ENCODE measurements around the gene OSBPL7. TPM values are rescaled to one million over a fixed set of nuclear protein-coding genes. Genes with fewer than 3 reads are reported as not detected.

Gene OSBPL7
- total and polyA plus RNA-seq, 9 donors, result 6.1 to 18.0 (median 12.3) TPM

DNA sequence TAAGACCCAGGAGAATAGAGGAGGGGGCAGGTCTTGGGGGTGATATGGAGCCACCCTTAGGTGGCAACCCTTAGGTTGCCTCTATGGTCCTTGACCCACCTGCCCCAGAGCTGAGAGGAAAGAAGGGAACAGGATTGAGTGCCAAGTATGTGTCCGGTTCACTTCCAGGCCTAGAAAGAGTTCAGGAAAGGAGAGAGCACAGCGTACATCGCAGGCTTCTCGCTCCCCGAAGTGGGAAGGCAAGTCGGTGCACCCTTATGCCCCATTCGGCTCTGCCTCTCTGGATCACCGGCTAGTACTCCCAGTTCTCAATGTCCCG, 28.7 kb upstream of the OSBPL7 start:
- DNase-seq, result no peak
- Histone ChIP-seq H3K4me3 (no peak overlapping the region), H3K27ac (no peak overlapping the region), H3K27me3 (no peaks in the 10 kb centered on the region), H3K9me3 (no peaks in the 10 kb centered on the region), H3K4me1 (ENCODE audit: insufficient read depth) (peaks cover 2% of the 10 kb centered on the region), H3K36me3 (no peaks in the 10 kb centered on the region)
- no peak for TF ChIP-seq POLR2A (IDR thresholded peaks at IDR 0.05)
- no peak for TF ChIP-seq EP300 (IDR thresholded peaks at IDR 0.05)
- TF ChIP-seq, protein P1, sequence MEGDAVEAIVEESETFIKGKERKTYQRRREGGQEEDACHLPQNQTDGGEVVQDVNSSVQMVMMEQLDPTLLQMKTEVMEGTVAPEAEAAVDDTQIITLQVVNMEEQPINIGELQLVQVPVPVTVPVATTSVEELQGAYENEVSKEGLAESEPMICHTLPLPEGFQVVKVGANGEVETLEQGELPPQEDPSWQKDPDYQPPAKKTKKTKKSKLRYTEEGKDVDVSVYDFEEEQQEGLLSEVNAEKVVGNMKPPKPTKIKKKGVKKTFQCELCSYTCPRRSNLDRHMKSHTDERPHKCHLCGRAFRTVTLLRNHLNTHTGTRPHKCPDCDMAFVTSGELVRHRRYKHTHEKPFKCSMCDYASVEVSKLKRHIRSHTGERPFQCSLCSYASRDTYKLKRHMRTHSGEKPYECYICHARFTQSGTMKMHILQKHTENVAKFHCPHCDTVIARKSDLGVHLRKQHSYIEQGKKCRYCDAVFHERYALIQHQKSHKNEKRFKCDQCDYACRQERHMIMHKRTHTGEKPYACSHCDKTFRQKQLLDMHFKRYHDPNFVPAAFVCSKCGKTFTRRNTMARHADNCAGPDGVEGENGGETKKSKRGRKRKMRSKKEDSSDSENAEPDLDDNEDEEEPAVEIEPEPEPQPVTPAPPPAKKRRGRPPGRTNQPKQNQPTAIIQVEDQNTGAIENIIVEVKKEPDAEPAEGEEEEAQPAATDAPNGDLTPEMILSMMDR (IDR thresholded peaks at IDR 0.05), result no peak
- intact Hi-C loops (cut with DNase I), result no loop called here
- 58 to 63% (median 59%) methylated on average over 9 of the region's 9 CpGs for WGBS, 3 donors

DNA sequence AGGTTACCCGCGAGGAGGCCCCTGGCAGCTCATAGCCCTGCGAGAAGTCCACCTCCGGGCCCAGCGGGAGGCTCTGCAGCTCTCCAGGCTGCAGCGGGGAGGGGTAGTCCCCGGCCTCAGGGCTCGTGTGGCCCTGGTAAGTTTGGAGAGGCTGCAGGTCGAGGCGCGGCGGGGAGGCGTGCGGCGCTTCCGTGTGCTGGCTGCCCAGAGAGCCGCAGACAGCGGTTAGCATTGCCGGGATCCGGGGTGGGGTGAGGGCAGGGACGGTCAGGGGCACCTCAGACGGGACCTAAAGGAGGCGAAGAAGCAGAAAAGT, 26.6 kb upstream of the OSBPL7 start:
- Histone ChIP-seq H3K27me3 (no peaks in the 10 kb centered on the region), H3K4me1 (ENCODE audit: insufficient read depth) (peaks cover 2% of the 10 kb centered on the region), H3K9me3 (no peaks in the 10 kb centered on the region), H3K36me3 (no peaks in the 10 kb centered on the region), H3K27ac (no peak overlapping the region), H3K4me3 (no peak overlapping the region)
- no peak for TF ChIP-seq EP300 (IDR thresholded peaks at IDR 0.05)
- intact Hi-C loops (cut with DNase I), result loop anchor here in 1 of 4 donors (5.0 to 10.0 kb wide), 2 partner anchors 34 to 107 kb away; partner anchors contain the start of gene PRR15L
- whole genome bisulfite sequencing, 3 donors, result 73 to 84% (median 73%) methylated on average over 23 of the region's 23 CpGs
- DNase-seq, result no peak

DNA sequence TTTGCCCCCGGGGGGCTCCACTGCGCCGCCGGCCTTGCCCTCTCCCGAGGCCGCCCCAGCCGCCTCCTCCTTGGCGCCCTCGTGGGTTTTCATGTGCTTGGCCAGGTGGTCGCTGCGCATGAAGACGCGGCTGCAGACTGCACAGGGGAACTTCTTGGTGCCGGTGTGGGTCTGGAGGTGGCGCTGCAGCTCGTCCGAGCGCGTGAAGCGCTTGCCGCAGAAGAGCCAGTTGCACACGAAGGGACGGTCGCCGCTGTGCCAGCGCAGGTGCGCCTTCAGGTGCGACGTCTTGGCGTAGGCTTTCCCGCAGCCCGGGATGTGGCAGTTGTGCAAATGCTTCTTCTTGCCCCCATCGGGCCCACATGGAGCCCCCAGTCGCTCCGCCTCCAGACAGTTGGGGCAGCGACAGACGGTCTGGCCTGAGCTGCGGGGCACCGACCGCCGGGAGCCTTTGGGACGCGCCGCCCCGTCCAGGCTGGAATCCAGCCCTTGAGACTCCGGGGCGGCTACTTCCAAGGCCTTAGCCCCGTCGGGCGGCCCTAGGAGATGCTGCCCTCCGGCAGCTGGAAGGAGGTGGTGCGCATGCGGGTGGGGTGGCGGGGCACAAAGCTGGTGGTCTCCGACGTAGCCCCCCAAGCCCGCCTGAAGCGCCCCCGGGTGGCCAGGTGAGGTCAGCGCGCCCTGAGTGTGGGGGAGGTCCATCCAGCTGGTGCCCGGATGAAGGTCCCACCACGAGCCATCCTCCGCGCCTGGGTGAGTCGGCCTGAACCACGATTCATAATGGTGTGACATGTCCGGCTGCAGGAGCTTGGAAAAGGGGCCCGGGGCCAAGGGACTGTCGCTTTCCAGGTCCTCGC, 26.0 kb upstream of the OSBPL7 start:
- H3K4me3 ChIP-seq, result no peak overlapping the region
- H3K4me1 ChIP-seq (ENCODE audit: insufficient read depth), result peaks cover 2% of the 10 kb centered on the region
- H3K9me3 ChIP-seq, result no peaks in the 10 kb centered on the region
- H3K27me3 ChIP-seq, result no peaks in the 10 kb centered on the region
- WGBS, 3 donors, result 47 to 73% (median 55%) methylated on average over 57 to 71 of the region's 71 CpGs
- intact Hi-C loops (cut with DNase I), result loop anchor here in 2 of 4 donors (2.0 to 10.0 kb wide), 3 partner anchors 35 to 107 kb away; partner anchors contain the start of gene PRR15L (in 1 of the 2)
- TF ChIP-seq POLR2A (IDR thresholded peaks at IDR 0.05), result no peak
- H3K36me3 ChIP-seq, result no peaks in the 10 kb centered on the region
- DNase-seq, result no peak
- no peak overlapping the region for H3K27ac ChIP-seq

DNA sequence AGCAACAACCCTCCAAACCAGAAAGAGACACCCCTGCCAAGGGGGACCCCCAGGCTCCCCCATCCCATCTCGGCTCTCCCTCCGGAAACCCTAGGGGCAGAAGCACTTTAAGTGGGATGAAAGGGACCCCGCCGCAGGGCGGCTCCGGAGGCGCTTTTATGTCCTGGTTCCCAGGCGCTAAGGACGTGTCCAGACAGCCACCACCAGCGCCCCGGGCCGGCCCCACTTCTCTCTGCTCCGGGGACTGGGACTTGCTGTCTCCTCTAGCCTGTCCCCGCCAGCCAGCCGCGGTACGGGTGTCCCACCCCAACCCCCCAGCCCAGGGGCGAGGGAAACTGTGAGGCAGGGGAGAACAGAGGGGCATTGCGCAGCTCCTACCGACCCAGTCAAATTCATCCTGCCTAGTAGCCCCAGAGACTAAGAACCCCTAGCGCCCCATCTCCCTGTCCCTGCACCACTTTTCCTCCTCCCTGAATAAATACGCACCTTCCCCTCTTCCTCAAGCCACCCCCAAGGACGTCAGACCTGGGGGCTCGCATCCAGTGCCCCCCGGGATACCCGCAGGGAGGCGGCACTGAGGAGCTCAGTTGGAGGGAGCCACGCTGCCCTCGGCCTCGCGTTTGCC, 25.2 kb upstream of the OSBPL7 start:
- Histone ChIP-seq H3K27me3 (no peaks in the 10 kb centered on the region), H3K9me3 (no peaks in the 10 kb centered on the region), H3K4me1 (ENCODE audit: insufficient read depth) (peaks cover 2% of the 10 kb centered on the region), H3K27ac (no peak overlapping the region), H3K36me3 (no peaks in the 10 kb centered on the region), H3K4me3 (no peak overlapping the region)
- WGBS, 3 donors, result 46 to 64% (median 59%) methylated on average over 31 of the region's 31 CpGs
- intact Hi-C loops (cut with DNase I), result loop anchor here in 2 of 4 donors (2.0 to 10.0 kb wide), 3 partner anchors 35 to 108 kb away; partner anchors contain the start of gene PRR15L (in 1 of the 2)
- TF ChIP-seq, protein P1 (IDR thresholded peaks at IDR 0.05), result no peak
- TF ChIP-seq EP300 (IDR thresholded peaks at IDR 0.05), result no peak
- no peak for TF ChIP-seq POLR2A (IDR thresholded peaks at IDR 0.05)
- no peak for DNase-seq

DNA sequence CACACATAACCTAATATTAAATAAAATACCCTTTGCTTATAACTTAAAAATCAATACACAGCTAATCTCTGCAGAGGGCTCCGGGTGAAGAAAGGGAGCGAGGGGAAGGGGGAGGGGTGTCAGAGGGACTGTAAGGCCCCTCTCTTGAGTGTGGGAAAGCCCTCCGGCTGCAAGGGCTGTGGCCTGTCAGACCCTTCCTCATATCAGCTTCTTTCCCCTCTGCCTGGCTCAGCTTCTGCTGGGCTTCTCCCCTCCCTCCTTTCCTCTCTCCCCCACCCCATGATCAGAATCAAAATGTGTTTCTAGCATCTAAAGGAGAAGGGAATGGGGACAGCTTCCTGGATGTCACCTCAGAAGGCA, 24.1 kb upstream of the OSBPL7 start:
- no peak for DNase-seq
- Histone ChIP-seq H3K9me3 (no peaks in the 10 kb centered on the region), H3K4me1 (ENCODE audit: insufficient read depth) (peaks cover 2% of the 10 kb centered on the region), H3K4me3 (no peak overlapping the region), H3K36me3 (no peaks in the 10 kb centered on the region), H3K27me3 (no peaks in the 10 kb centered on the region), H3K27ac (no peak overlapping the region)
- 77 to 83% (median 79%) methylated on average over 3 of the region's 3 CpGs for WGBS, 3 donors
- intact Hi-C loops (cut with DNase I), result loop anchor here in 2 of 4 donors (2.0 to 10.0 kb wide), 3 partner anchors 37 to 109 kb away; partner anchors contain the start of gene PRR15L (in 1 of the 2)
- TF ChIP-seq, protein P1 (IDR thresholded peaks at IDR 0.05), result no peak
- TF ChIP-seq EP300 (IDR thresholded peaks at IDR 0.05) (no peak), POLR2A (IDR thresholded peaks at IDR 0.05) (no peak)
